GM23338 (cell line): ENCODE measurements around the gene OR12D1. TPM values are rescaled to one million over a fixed set of nuclear protein-coding genes. Genes with fewer than 3 reads are reported as not detected.

Source experiments
- ATAC-seq: fragments of 200-7000 bp; cut with Tn5 transposase; 3 replicates; pipeline ENCODE4 v1.9.1; 2020
- DNase-seq: peaks from one replicate; pipeline ENCODE4 v3.0.0-alpha.2; 2015; ENCODE audit warnings: low spot score
- H2AFZ ChIP-seq: fragments of 200-600 bp; sonication (generic); 2 replicates; pipeline ENCODE4 v1.8.0; 2016; ENCODE audit warnings: antibody characterized with exemption, mild to moderate bottlenecking, moderate library complexity
- H3F3A ChIP-seq: fragments of 200-600 bp; sonication (generic); replicated peaks from 2 replicates; pipeline ENCODE4 v1.8.0; 2017; ENCODE audit warnings: antibody characterized with exemption, mixed run types, low read depth
- H3K27ac ChIP-seq: fragments of 200-600 bp; sonication (generic); 2 replicates; pipeline ENCODE4 v1.6.1; 2016; ENCODE audit warnings: low read depth
- H3K27me3 ChIP-seq: fragments of 200-600 bp; sonication (generic); 2 replicates; pipeline ENCODE4 v1.8.0; 2016; ENCODE audit warnings: mild to moderate bottlenecking, mixed run types, moderate library complexity; ENCODE audit not compliant: insufficient read depth
- H3K36me3 ChIP-seq: fragments of 200-600 bp; sonication (generic); 2 replicates; pipeline ENCODE4 v1.8.0; 2016; ENCODE audit warnings: mild to moderate bottlenecking; ENCODE audit not compliant: insufficient read depth
- H3K4me1 ChIP-seq: fragments of 200-600 bp; sonication (generic); 2 replicates; pipeline ENCODE4 v1.8.0; 2016; ENCODE audit warnings: mild to moderate bottlenecking, moderate library complexity; ENCODE audit not compliant: insufficient read depth
- H3K4me2 ChIP-seq: fragments of 200-600 bp; sonication (generic); 2 replicates; pipeline ENCODE4 v1.7.1; 2017; ENCODE audit warnings: mixed run types
- H3K4me3 ChIP-seq: fragments of 200-600 bp; sonication (generic); 2 replicates; pipeline ENCODE4 v1.6.1; 2016; ENCODE audit warnings: mixed run types
- H3K79me2 ChIP-seq: fragments of 200-600 bp; sonication (generic); replicated peaks from 2 replicates; pipeline ENCODE4 v1.8.0; 2017; ENCODE audit warnings: mild to moderate bottlenecking; ENCODE audit not compliant: insufficient read depth
- H3K9me2 ChIP-seq: fragments of 200-600 bp; sonication (generic); 2 replicates; pipeline ENCODE4 v1.8.0; 2017; ENCODE audit not compliant: insufficient read depth
- H4K20me1 ChIP-seq: fragments of 200-600 bp; sonication (generic); replicated peaks from 2 replicates; pipeline ENCODE4 v1.8.0; 2017; ENCODE audit warnings: mild to moderate bottlenecking; ENCODE audit not compliant: insufficient read depth
- H3K27ac Mint-ChIP-seq: 2 replicates; pipeline ENCODE4 v1.8.0; 2020; ENCODE audit warnings: inconsistent platforms, mild to moderate bottlenecking, moderate library complexity, mixed read lengths
- H3K27me3 Mint-ChIP-seq: 3 replicates; pipeline ENCODE4 v1.8.0; 2022; ENCODE audit warnings: low read depth, mild to moderate bottlenecking, moderate library complexity, mixed read lengths, inconsistent platforms; ENCODE audit not compliant: insufficient read depth, poor library complexity
- H3K36me3 Mint-ChIP-seq: 3 replicates; pipeline ENCODE4 v1.8.0; 2021; ENCODE audit warnings: low read depth, mild to moderate bottlenecking, inconsistent platforms, moderate library complexity, mixed read lengths
- H3K4me1 Mint-ChIP-seq: 3 replicates; pipeline ENCODE4 v1.8.0; 2020; ENCODE audit warnings: mild to moderate bottlenecking, inconsistent platforms, mixed read lengths
- H3K4me3 Mint-ChIP-seq: 3 replicates; pipeline ENCODE4 v1.8.0; 2021; ENCODE audit warnings: moderate library complexity, mild to moderate bottlenecking, inconsistent platforms, mixed read lengths
- H3K9me3 Mint-ChIP-seq: 3 replicates; pipeline ENCODE4 v1.8.0; 2020; ENCODE audit warnings: moderate library complexity, mild to moderate bottlenecking, inconsistent platforms, mixed read lengths
- CREB1 ChIP-seq: fragments of 250-450 bp; sonication (Bioruptor Pico); IDR thresholded peaks from 2 replicates; pipeline ENCODE4 v1.5.0; 2020; ENCODE audit warnings: low read depth, mild to moderate bottlenecking, moderate library complexity
- EZH2 ChIP-seq: fragments of 200-600 bp; sonication (generic); IDR thresholded peaks from one replicate; pipeline ENCODE4 v1.8.0; 2017; ENCODE audit warnings: antibody characterized with exemption, mild to moderate bottlenecking, low read depth; ENCODE audit not compliant: unreplicated experiment
- JUNB ChIP-seq: IDR thresholded peaks from one replicate; pipeline ENCODE4 v1.6.1; 2016; ENCODE audit warnings: antibody characterized with exemption; ENCODE audit not compliant: unreplicated experiment
- NANOG ChIP-seq: IDR thresholded peaks from 2 replicates; pipeline ENCODE4 v1.6.1; 2016; ENCODE audit warnings: antibody characterized with exemption, borderline replicate concordance
- STAT1 ChIP-seq: IDR thresholded peaks from one replicate; pipeline ENCODE4 v1.6.1; 2016; ENCODE audit warnings: antibody characterized with exemption; ENCODE audit not compliant: unreplicated experiment
- polyA plus RNA-seq: library from polyadenylated mRNA; unstranded; fragments of >200 nt; fragmentation: Nextera tagmentation; extraction: Ambion mirVana; gene quantifications from 2 replicates; pipeline ENCODE4 v1.2.1, GENCODE V29; 2016
- total RNA-seq: library from RNA; depleted of rRNA; stranded (reverse); fragments of >200 nt; shearing (Covaris generic); gene quantifications from 2 replicates; pipeline ENCODE4 v1.2.3, GENCODE V29; 2014
- TF ChIP-seq, protein P1 (sequence below): fragments of 250-450 bp; sonication (Bioruptor Pico); IDR thresholded peaks from 2 replicates; pipeline ENCODE4 v1.5.0; 2020; ENCODE audit warnings: mild to moderate bottlenecking, moderate library complexity
- TF ChIP-seq, protein P2 (sequence below): IDR thresholded peaks from one replicate; pipeline ENCODE4 v1.6.1; 2018; ENCODE audit warnings: antibody characterized with exemption; ENCODE audit not compliant: unreplicated experiment

The OR12D1 gene
- total and polyA plus RNA-seq, 2 experiments from 2014 or later, result not detected

DNA sequence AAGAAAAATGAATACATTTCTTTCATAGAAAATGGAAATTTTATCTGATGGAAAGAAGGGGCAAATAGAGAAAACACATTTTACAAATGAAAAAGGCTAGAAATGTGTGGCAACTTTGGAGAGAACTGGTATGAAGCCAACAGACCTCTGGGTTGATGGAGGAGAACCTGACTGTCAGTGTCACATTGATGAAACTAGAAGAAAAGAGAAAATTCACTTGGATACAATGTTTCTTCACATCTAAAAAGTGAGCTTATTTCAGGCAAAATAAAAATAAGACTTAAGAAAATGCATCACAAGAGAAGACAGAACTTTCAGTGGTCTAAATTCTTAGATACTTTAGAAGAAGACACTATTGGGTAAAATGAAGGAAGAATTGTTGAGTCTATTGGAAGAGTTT lies 19.4 kb upstream of the OR12D1 start, which contains the start of gene OR12D2:
TSS of gene OR12D2 (plus strand) at position 301 of the 400 bp plus-strand sequence. CDS start 1,069 bp downstream, outside the sequence.
- H3K4me3 ChIP-seq, result no peak within 1 kb of the TSS
- Mint-ChIP-seq H3K27me3 (peaks cover 2% of the 10 kb centered on the region), H3K4me3 (no peak within 1 kb of the TSS), H3K9me3 (no peaks in the 10 kb centered on the region), H3K27ac (no peak within 1 kb of the TSS), H3K36me3 (no peaks in the 10 kb centered on the region), H3K4me1 (peaks cover 9% of the 10 kb centered on the region)
- no peaks in the 10 kb centered on the region for H3K27me3 ChIP-seq
- no peak within 1 kb of the TSS for H3K27ac ChIP-seq
- peaks cover 2% of the 10 kb centered on the region; the same call in 1 of the 2 replicates for H3K9me2 ChIP-seq
- no peaks in the 10 kb centered on the region for H3F3A ChIP-seq
- no peak for DNase-seq
- ATAC-seq, result no peak
- no peak within 1 kb of the TSS for H2AFZ ChIP-seq
- no peaks in the 10 kb centered on the region for H4K20me1 ChIP-seq
- no peaks in the 10 kb centered on the region for H3K36me3 ChIP-seq
- peak within 1 kb of the TSS; percentile 22; the same call in 1 of the 2 replicates for H3K4me2 ChIP-seq
- peaks cover 6% of the 10 kb centered on the region; the same call in 1 of the 2 replicates for H3K4me1 ChIP-seq
- no peaks in the 10 kb centered on the region for H3K79me2 ChIP-seq
- TF ChIP-seq, protein P1, sequence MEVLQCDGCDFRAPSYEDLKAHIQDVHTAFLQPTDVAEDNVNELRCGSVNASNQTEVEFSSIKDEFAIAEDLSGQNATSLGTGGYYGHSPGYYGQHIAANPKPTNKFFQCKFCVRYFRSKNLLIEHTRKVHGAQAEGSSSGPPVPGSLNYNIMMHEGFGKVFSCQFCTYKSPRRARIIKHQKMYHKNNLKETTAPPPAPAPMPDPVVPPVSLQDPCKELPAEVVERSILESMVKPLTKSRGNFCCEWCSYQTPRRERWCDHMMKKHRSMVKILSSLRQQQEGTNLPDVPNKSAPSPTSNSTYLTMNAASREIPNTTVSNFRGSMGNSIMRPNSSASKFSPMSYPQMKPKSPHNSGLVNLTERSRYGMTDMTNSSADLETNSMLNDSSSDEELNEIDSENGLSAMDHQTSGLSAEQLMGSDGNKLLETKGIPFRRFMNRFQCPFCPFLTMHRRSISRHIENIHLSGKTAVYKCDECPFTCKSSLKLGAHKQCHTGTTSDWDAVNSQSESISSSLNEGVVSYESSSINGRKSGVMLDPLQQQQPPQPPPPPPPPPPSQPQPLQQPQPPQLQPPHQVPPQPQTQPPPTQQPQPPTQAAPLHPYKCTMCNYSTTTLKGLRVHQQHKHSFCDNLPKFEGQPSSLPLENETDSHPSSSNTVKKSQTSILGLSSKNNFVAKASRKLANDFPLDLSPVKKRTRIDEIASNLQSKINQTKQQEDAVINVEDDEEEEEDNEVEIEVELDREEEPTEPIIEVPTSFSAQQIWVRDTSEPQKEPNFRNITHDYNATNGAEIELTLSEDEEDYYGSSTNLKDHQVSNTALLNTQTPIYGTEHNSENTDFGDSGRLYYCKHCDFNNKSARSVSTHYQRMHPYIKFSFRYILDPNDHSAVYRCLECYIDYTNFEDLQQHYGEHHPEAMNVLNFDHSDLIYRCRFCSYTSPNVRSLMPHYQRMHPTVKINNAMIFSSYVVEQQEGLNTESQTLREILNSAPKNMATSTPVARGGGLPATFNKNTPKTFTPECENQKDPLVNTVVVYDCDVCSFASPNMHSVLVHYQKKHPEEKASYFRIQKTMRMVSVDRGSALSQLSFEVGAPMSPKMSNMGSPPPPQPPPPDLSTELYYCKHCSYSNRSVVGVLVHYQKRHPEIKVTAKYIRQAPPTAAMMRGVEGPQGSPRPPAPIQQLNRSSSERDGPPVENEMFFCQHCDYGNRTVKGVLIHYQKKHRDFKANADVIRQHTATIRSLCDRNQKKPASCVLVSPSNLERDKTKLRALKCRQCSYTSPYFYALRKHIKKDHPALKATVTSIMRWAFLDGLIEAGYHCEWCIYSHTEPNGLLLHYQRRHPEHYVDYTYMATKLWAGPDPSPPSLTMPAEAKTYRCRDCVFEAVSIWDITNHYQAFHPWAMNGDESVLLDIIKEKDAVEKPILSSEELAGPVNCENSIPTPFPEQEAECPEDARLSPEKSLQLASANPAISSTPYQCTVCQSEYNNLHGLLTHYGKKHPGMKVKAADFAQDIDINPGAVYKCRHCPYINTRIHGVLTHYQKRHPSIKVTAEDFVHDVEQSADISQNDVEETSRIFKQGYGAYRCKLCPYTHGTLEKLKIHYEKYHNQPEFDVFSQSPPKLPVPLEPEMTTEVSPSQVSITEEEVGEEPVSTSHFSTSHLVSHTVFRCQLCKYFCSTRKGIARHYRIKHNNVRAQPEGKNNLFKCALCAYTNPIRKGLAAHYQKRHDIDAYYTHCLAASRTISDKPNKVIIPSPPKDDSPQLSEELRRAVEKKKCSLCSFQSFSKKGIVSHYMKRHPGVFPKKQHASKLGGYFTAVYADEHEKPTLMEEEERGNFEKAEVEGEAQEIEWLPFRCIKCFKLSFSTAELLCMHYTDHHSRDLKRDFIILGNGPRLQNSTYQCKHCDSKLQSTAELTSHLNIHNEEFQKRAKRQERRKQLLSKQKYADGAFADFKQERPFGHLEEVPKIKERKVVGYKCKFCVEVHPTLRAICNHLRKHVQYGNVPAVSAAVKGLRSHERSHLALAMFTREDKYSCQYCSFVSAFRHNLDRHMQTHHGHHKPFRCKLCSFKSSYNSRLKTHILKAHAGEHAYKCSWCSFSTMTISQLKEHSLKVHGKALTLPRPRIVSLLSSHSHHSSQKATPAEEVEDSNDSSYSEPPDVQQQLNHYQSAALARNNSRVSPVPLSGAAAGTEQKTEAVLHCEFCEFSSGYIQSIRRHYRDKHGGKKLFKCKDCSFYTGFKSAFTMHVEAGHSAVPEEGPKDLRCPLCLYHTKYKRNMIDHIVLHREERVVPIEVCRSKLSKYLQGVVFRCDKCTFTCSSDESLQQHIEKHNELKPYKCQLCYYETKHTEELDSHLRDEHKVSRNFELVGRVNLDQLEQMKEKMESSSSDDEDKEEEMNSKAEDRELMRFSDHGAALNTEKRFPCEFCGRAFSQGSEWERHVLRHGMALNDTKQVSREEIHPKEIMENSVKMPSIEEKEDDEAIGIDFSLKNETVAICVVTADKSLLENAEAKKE, result no peak
- TF ChIP-seq, protein P2, sequence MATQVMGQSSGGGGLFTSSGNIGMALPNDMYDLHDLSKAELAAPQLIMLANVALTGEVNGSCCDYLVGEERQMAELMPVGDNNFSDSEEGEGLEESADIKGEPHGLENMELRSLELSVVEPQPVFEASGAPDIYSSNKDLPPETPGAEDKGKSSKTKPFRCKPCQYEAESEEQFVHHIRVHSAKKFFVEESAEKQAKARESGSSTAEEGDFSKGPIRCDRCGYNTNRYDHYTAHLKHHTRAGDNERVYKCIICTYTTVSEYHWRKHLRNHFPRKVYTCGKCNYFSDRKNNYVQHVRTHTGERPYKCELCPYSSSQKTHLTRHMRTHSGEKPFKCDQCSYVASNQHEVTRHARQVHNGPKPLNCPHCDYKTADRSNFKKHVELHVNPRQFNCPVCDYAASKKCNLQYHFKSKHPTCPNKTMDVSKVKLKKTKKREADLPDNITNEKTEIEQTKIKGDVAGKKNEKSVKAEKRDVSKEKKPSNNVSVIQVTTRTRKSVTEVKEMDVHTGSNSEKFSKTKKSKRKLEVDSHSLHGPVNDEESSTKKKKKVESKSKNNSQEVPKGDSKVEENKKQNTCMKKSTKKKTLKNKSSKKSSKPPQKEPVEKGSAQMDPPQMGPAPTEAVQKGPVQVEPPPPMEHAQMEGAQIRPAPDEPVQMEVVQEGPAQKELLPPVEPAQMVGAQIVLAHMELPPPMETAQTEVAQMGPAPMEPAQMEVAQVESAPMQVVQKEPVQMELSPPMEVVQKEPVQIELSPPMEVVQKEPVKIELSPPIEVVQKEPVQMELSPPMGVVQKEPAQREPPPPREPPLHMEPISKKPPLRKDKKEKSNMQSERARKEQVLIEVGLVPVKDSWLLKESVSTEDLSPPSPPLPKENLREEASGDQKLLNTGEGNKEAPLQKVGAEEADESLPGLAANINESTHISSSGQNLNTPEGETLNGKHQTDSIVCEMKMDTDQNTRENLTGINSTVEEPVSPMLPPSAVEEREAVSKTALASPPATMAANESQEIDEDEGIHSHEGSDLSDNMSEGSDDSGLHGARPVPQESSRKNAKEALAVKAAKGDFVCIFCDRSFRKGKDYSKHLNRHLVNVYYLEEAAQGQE, result no peak
- TF ChIP-seq CREB1 (CRISPR knock-in tag) (no peak), JUNB (no peak), STAT1 (no peak), EZH2 (no peak), NANOG (no peak)
